Measurements from ENCODE around the gene AHSG.

AHSG gene

GRCh38 chr3:186587183-186587582 is 25.7 kb upstream of the AHSG start:
- DNase-seq (no peak), ATAC-seq (no peak)
- H3K4me3 Mint-ChIP-seq, result no peak overlapping the region
- H3K4me1 Mint-ChIP-seq, result peaks cover 20% of the 10 kb centered on the region
- H3K27me3 Mint-ChIP-seq, result no peaks in the 10 kb centered on the region
- H3K27ac Mint-ChIP-seq, result no peak overlapping the region
- H3K9me3 Mint-ChIP-seq, result no peaks in the 10 kb centered on the region

- ATAC-seq (peak; percentile 57), DNase-seq (no peak)
- Mint-ChIP-seq H3K4me3 (no peak overlapping the region), H3K27ac (no peak overlapping the region), H3K9me3 (no peaks in the 10 kb centered on the region), H3K4me1 (peaks cover 20% of the 10 kb centered on the region), H3K27me3 (no peaks in the 10 kb centered on the region)
Measured at GRCh38 chr3:186588632-186589031, 24.2 kb upstream of the AHSG start.

GRCh38 chr3:186589121-186589520 is 23.7 kb upstream of the AHSG start:
- Mint-ChIP-seq H3K9me3 (no peaks in the 10 kb centered on the region), H3K4me1 (peaks cover 20% of the 10 kb centered on the region), H3K27ac (no peak overlapping the region), H3K4me3 (no peak overlapping the region), H3K27me3 (no peaks in the 10 kb centered on the region)
- DNase-seq (no peak), ATAC-seq (no peak)

- Mint-ChIP-seq H3K9me3 (no peaks in the 10 kb centered on the region), H3K4me1 (peaks cover 20% of the 10 kb centered on the region), H3K27ac (peak overlapping the region; percentile 53 to 59), H3K27me3 (no peaks in the 10 kb centered on the region), H3K4me3 (no peak overlapping the region)
- ATAC-seq, result peak; percentile 85
- no peak for DNase-seq
Measured at GRCh38 chr3:186589856-186590579, 22.8 kb upstream of the AHSG start.

- Mint-ChIP-seq H3K27me3 (no peaks in the 10 kb centered on the region), H3K4me1 (peaks cover 20% of the 10 kb centered on the region), H3K9me3 (no peaks in the 10 kb centered on the region), H3K4me3 (no peak overlapping the region), H3K27ac (no peak overlapping the region)
- no peak for ATAC-seq
- no peak for DNase-seq
Measured at GRCh38 chr3:186590580-186591295, 22.1 kb upstream of the AHSG start.

- H3K4me3 Mint-ChIP-seq, result no peak overlapping the region
- peaks cover 20% of the 10 kb centered on the region for H3K4me1 Mint-ChIP-seq
- ATAC-seq (no peak), DNase-seq (no peak)
- no peak overlapping the region for H3K27ac Mint-ChIP-seq
- H3K27me3 Mint-ChIP-seq, result peaks cover 5% of the 10 kb centered on the region
- no peaks in the 10 kb centered on the region for H3K9me3 Mint-ChIP-seq
Measured at GRCh38 chr3:186592682-186593081, 20.2 kb upstream of the AHSG start.

GRCh38 chr3:186593862-186594261 is 19.0 kb upstream of the AHSG start:
- H3K27ac Mint-ChIP-seq, result no peak overlapping the region
- H3K4me3 Mint-ChIP-seq, result no peak overlapping the region
- DNase-seq (no peak), ATAC-seq (no peak)
- no peaks in the 10 kb centered on the region for H3K9me3 Mint-ChIP-seq
- peaks cover 14% of the 10 kb centered on the region for H3K4me1 Mint-ChIP-seq
- peaks cover 5% of the 10 kb centered on the region for H3K27me3 Mint-ChIP-seq

GRCh38 chr3:186594591-186595113 is 18.2 kb upstream of the AHSG start:
- peaks cover 5% of the 10 kb centered on the region for H3K27me3 Mint-ChIP-seq
- no peak for ATAC-seq

GRCh38 chr3:186596568-186597287 is 16.1 kb upstream of the AHSG start:
- no peak for ATAC-seq

More at GRCh38 chr3:186594591-186595113, 18.2 kb upstream of the AHSG start:
- Mint-ChIP-seq H3K4me3 (no peak overlapping the region), H3K9me3 (no peaks in the 10 kb centered on the region), H3K27ac (no peak overlapping the region), H3K4me1 (peaks cover 7% of the 10 kb centered on the region)
- DNase-seq, result no peak

GRCh38 chr3:186598108-186598784 is 14.6 kb upstream of the AHSG start:
- no peak for ATAC-seq
- Mint-ChIP-seq H3K4me3 (no peak overlapping the region), H3K4me1 (no peaks in the 10 kb centered on the region), H3K9me3 (no peaks in the 10 kb centered on the region), H3K27me3 (peaks cover 11% of the 10 kb centered on the region), H3K27ac (no peak overlapping the region)
- no peak for DNase-seq

More at GRCh38 chr3:186596568-186597287, 16.1 kb upstream of the AHSG start:
- H3K27ac Mint-ChIP-seq, result peak overlapping the region in 1 of 2 donors; percentile 87
- peaks cover 5% of the 10 kb centered on the region for H3K27me3 Mint-ChIP-seq
- no peaks in the 10 kb centered on the region for H3K4me1 Mint-ChIP-seq
- H3K9me3 Mint-ChIP-seq, result no peaks in the 10 kb centered on the region
- H3K4me3 Mint-ChIP-seq, result no peak overlapping the region
- no peak for DNase-seq

GRCh38 chr3:186598794-186599141 is 14.1 kb upstream of the AHSG start:
- no peak overlapping the region for H3K27ac Mint-ChIP-seq
- H3K4me3 Mint-ChIP-seq, result no peak overlapping the region
- H3K27me3 Mint-ChIP-seq, result peaks cover 12% of the 10 kb centered on the region
- no peaks in the 10 kb centered on the region for H3K4me1 Mint-ChIP-seq
- no peaks in the 10 kb centered on the region for H3K9me3 Mint-ChIP-seq
- DNase-seq (no peak), ATAC-seq (no peak)

- Mint-ChIP-seq H3K27ac (no peak overlapping the region), H3K9me3 (no peaks in the 10 kb centered on the region), H3K4me1 (no peaks in the 10 kb centered on the region), H3K27me3 (peaks cover 16% of the 10 kb centered on the region), H3K4me3 (no peak overlapping the region)
- no peak for DNase-seq
- no peak for ATAC-seq
Measured at GRCh38 chr3:186599142-186599784, 13.6 kb upstream of the AHSG start.

- Mint-ChIP-seq H3K27me3 (peaks cover 22% of the 10 kb centered on the region), H3K9me3 (no peaks in the 10 kb centered on the region), H3K27ac (no peak overlapping the region), H3K4me1 (no peaks in the 10 kb centered on the region), H3K4me3 (no peak overlapping the region)
- ATAC-seq (no peak), DNase-seq (no peak)
Measured at GRCh38 chr3:186599785-186600166, 13.1 kb upstream of the AHSG start.

GRCh38 chr3:186600896-186601295 is 12.0 kb upstream of the AHSG start:
- no peak overlapping the region for H3K27ac Mint-ChIP-seq
- H3K9me3 Mint-ChIP-seq, result no peaks in the 10 kb centered on the region
- H3K27me3 Mint-ChIP-seq, result peaks cover 25% of the 10 kb centered on the region
- no peaks in the 10 kb centered on the region for H3K4me1 Mint-ChIP-seq
- DNase-seq (no peak), ATAC-seq (no peak)
- no peak overlapping the region for H3K4me3 Mint-ChIP-seq

- Mint-ChIP-seq H3K27me3 (peaks cover 20% of the 10 kb centered on the region), H3K27ac (no peak overlapping the region), H3K4me3 (no peak overlapping the region), H3K9me3 (no peaks in the 10 kb centered on the region), H3K4me1 (no peaks in the 10 kb centered on the region)
- no peak for DNase-seq
- no peak for ATAC-seq
Measured at GRCh38 chr3:186603159-186603558, 9.7 kb upstream of the AHSG start.
